DND-41 (cell line): ENCODE data around the gene GRIN1.
A peak's percentile ranks its signal among the peaks of the same experiment; 100 is the strongest.

Experiments
- ATAC-seq: fragments of 200-7000 bp; cut with Tn5 transposase; 3 replicates; pipeline ENCODE4 v1.9.1; 2021; ENCODE audit warnings: low read depth; ENCODE audit not compliant: insufficient read depth
- DNase-seq: peaks from one replicate; pipeline ENCODE4 v3.0.0-alpha.2; 2020
- H2AFZ ChIP-seq: 2 replicates; pipeline ENCODE4 v1.6.0; 2012; ENCODE audit warnings: low read depth, low read length
- H3K27ac ChIP-seq: 2 replicates; pipeline ENCODE4 v1.5.1; 2012; ENCODE audit warnings: low read length, inconsistent platforms
- H3K27me3 ChIP-seq: fragments of 200-600 bp; sonication (generic); 2 replicates; pipeline ENCODE4 v1.6.0; 2012; ENCODE audit warnings: low read length, mild to moderate bottlenecking, inconsistent platforms; ENCODE audit not compliant: insufficient read depth, poor library complexity
- H3K36me3 ChIP-seq: 2 replicates; pipeline ENCODE4 v1.5.1; 2012; ENCODE audit warnings: low read length, inconsistent platforms; ENCODE audit not compliant: insufficient read depth
- H3K4me1 ChIP-seq: 2 replicates; pipeline ENCODE4 v1.5.1; 2012; ENCODE audit warnings: mild to moderate bottlenecking, low read length; ENCODE audit not compliant: insufficient read depth
- H3K4me2 ChIP-seq: 2 replicates; pipeline ENCODE4 v1.6.0; 2012; ENCODE audit warnings: mild to moderate bottlenecking, moderate library complexity, low read length, inconsistent platforms; ENCODE audit not compliant: insufficient read depth
- H3K4me3 ChIP-seq, 2 experiments: fragments of 200-600 bp in 1 of 2; shearing (Covaris generic) in 1 of 2; 2 replicates each; pipeline ENCODE4 v1.5.1; 2012 to 2016; ENCODE audit warnings: inconsistent platforms in 2 of 2, low read length in 2 of 2, mild to moderate bottlenecking in 2 of 2, low read depth in 1 of 2, moderate library complexity in 1 of 2
- H3K79me2 ChIP-seq: 2 replicates; pipeline ENCODE4 v1.6.0; 2012; ENCODE audit warnings: low read length, inconsistent platforms; ENCODE audit not compliant: insufficient read depth
- H3K9ac ChIP-seq: 2 replicates; pipeline ENCODE4 v1.6.0; 2012; ENCODE audit warnings: low read depth, mild to moderate bottlenecking, inconsistent platforms, low read length, moderate library complexity
- H3K9me3 ChIP-seq: 2 replicates; pipeline ENCODE4 v1.5.1; 2012; ENCODE audit warnings: low read length, moderate library complexity, mild to moderate bottlenecking, inconsistent platforms; ENCODE audit not compliant: insufficient read depth, severe bottlenecking
- H4K20me1 ChIP-seq: 2 replicates; pipeline ENCODE4 v1.6.0; 2012; ENCODE audit warnings: low read length; ENCODE audit not compliant: insufficient read depth
- CTCF ChIP-seq: IDR thresholded peaks from 2 replicates; pipeline ENCODE4 v1.5.1; 2012; ENCODE audit warnings: borderline replicate concordance, low read length, moderate library complexity, mild to moderate bottlenecking; ENCODE audit not compliant: poor library complexity, severe bottlenecking; ENCODE audit errors: extremely low read depth
- EZH2 ChIP-seq: IDR thresholded peaks from 3 replicates; pipeline ENCODE4 v1.6.1; 2012; ENCODE audit warnings: borderline replicate concordance, low read depth, mild to moderate bottlenecking, moderate library complexity, low read length, inconsistent platforms; ENCODE audit not compliant: severe bottlenecking

Gene GRIN1

DNA sequence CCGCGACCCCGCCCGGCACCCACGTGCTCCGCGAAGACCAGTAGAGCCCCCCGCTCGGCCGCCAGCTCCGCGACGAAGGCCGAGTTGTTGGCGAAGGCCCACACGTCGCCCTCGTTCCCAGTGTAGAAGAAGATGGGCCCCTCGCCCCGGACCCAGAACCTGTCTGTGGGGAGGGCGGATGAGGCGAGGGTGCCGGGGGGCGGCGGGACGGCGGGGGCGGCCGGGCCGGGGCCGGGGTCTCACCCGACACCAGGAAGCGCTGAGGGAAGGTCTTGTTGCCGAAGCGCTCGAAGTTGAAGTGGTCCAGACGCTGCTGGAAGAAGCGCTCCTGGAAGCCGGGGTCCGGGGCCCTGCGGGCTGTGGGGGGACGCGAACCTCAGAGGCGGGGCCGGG, 24.7 kb upstream of the GRIN1 start:
- DNase-seq: no peak
- Histone ChIP-seq H3K9me3 (no peaks in the 10 kb centered on the region), H3K36me3 (peaks cover 39% of the 10 kb centered on the region), H3K27ac (peak overlapping the region; percentile 56; the same call in 1 of the 2 replicates), H2AFZ (peak overlapping the region; percentile 88; the same call in 1 of the 2 replicates), H3K4me2 (peak overlapping the region; percentile 94), H3K4me1 (peaks cover 26% of the 10 kb centered on the region), H4K20me1 (0 out of 2 replicates have a peak, but pooled peaks cover 7% of the 10 kb centered on the region), H3K79me2 (peaks cover 17% of the 10 kb centered on the region), H3K4me3 (peak overlapping the region; percentile 63 to 66; a peak in 3 of 4 replicates), H3K27me3 (no peaks in the 10 kb centered on the region), H3K9ac (peak overlapping the region; percentile 78)
- ATAC-seq: peak; percentile 13
- TF ChIP-seq EZH2: no peak
- TF ChIP-seq CTCF: no peak

DNA sequence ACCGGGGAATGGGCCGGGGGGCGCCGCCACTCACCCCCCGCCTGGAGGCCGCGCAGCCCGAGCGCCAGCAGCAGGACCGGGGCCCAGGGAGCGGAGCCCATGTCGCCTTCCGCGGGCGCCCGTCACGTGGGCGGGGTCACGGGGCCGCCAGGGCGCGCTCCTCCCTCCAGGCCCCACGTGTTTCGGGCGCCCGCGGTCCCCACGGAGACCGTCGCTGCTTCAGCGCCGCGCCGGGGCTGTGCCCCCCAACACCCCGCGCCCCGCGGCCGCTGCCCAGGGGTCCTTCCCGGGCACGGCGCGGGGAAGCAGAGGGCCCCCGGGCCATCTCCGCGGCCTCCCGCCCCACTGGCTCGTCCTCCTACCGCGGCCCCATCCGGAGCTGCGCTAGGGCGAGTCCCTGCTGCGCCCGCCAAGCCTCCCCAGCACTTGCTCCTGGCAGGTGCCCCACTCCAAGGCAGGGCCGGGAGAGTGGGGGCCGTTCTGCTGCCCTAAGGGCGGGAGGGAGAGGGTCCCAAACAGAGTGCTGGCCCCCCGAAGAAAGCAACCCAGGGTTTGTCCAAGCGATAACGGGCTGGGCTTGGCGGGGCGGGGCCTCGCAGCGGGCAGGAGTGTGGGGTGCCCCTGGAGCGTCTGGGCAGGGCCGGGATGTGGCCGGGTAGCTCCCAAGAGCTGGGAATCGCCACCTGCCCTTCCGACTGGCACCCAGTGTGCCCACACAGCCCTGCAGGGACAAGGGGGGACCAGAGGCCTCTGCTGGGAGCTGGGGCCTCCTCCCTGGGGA, 24.2 kb upstream of the GRIN1 start, which contains the start of gene DPP7:
DPP7 (minus strand) TSS at position 121 of the 781 bp plus-strand sequence; CDS start at position 101, 20 bp downstream.
- Histone ChIP-seq H3K27me3 (no peaks in the 10 kb centered on the region), H3K9me3 (no peaks in the 10 kb centered on the region), H4K20me1 (0 out of 2 replicates have a peak, but pooled peaks cover 3% of the 10 kb centered on the region), H3K79me2 (peaks cover 17% of the 10 kb centered on the region), H3K4me3 (peak within 1 kb of the TSS; percentile 63 to 66; a peak in 3 of 4 replicates), H2AFZ (peak within 1 kb of the TSS; percentile 88), H3K36me3 (peaks cover 34% of the 10 kb centered on the region), H3K4me1 (peaks cover 26% of the 10 kb centered on the region), H3K9ac (peak within 1 kb of the TSS; percentile 78), H3K4me2 (peak within 1 kb of the TSS; percentile 94), H3K27ac (peak within 1 kb of the TSS; percentile 69)
- ATAC-seq (peak; percentile 89), DNase-seq (peak; percentile 73)
- TF ChIP-seq CTCF (no peak), EZH2 (no peak)

- peak overlapping the region; percentile 94 for H3K4me2 ChIP-seq
- no peak for DNase-seq
- 0 out of 2 replicates have a peak overlapping the region, but pooled peaks have one; percentile 69 for H3K27ac ChIP-seq
- TF ChIP-seq EZH2 (no peak), CTCF (no peak)
- peaks cover 26% of the 10 kb centered on the region for H3K4me1 ChIP-seq
- peaks cover 26% of the 10 kb centered on the region for H3K36me3 ChIP-seq
- peak overlapping the region; percentile 88 for H2AFZ ChIP-seq
- peak overlapping the region; percentile 78 for H3K9ac ChIP-seq
- no peaks in the 10 kb centered on the region for H3K27me3 ChIP-seq
- peaks cover 17% of the 10 kb centered on the region for H3K79me2 ChIP-seq
- 0 out of 2 replicates have a peak, but pooled peaks cover 3% of the 10 kb centered on the region for H4K20me1 ChIP-seq
- no peaks in the 10 kb centered on the region for H3K9me3 ChIP-seq
- no peak for ATAC-seq
- H3K4me3 ChIP-seq: peak overlapping the region in 1 of 2 experiments; percentile 66; a peak in 2 of 4 replicates
Measured at GRCh38 chr9:137115394-137116026, 23.4 kb upstream of the GRIN1 start.
